GM21528 (cell line): ENCODE measurements around the gene TMEM150A.
"Not testable (repeated sequence)": the region's sequence is repeated elsewhere in the genome, so short reads cannot be mapped to it uniquely, and the experiment has no call there.

ENCODE experiments used
- ATAC-seq: cut with Tn5 transposase; IDR thresholded peaks from one replicate; pipeline ENCODE4 v1.9.1; 2021; ENCODE audit warnings: mild to moderate bottlenecking, moderate library complexity; ENCODE audit not compliant: unreplicated experiment, low FRiP score

Gene TMEM150A

GRCh38 chr2:85595301-85596025 is 7.0 kb downstream of the TMEM150A start, which contains the start of gene RNF181:
TSS of gene RNF181 (plus strand) at chr2:85595745. CDS start at chr2:85595764, 19 bp downstream.
- ATAC-seq, result peak; percentile 97

- no peak for ATAC-seq
Observed at GRCh38 chr2:85594715-85595300, 7.7 kb downstream of the TMEM150A start.

GRCh38 chr2:85593023-85593422 is 9.5 kb downstream of the TMEM150A start:
- no peak for ATAC-seq

GRCh38 chr2:85592299-85592698 is 10.2 kb downstream of the TMEM150A start:
- ATAC-seq, result not testable (repeated sequence)

- ATAC-seq, result no peak
Observed at GRCh38 chr2:85591563-85591962, 10.9 kb downstream of the TMEM150A start.

- no peak for ATAC-seq
Observed at GRCh38 chr2:85590950-85591349, 11.5 kb downstream of the TMEM150A start.

GRCh38 chr2:85589982-85590791 is 12.3 kb downstream of the TMEM150A start:
- ATAC-seq, result no peak

- ATAC-seq, result no peak
Observed at GRCh38 chr2:85589181-85589580, 13.3 kb downstream of the TMEM150A start.

GRCh38 chr2:85588645-85589044 is 13.9 kb downstream of the TMEM150A start:
- no peak for ATAC-seq

- no peak for ATAC-seq
Observed at GRCh38 chr2:85588236-85588635, 14.3 kb downstream of the TMEM150A start.

GRCh38 chr2:85585781-85586105 is 16.8 kb downstream of the TMEM150A start:
- no peak for ATAC-seq

- no peak for ATAC-seq
Observed at GRCh38 chr2:85584857-85585780, 17.4 kb downstream of the TMEM150A start.

- no peak for ATAC-seq
Observed at GRCh38 chr2:85584354-85584856, 18.1 kb downstream of the TMEM150A start, which contains the start of gene VAMP5. TSS of gene VAMP5 (plus strand) at chr2:85584431. CDS start at chr2:85584491, 60 bp downstream.

GRCh38 chr2:85583667-85584353 is 18.7 kb downstream of the TMEM150A start:
- ATAC-seq, result no peak

GRCh38 chr2:85582492-85582891 is 20.0 kb downstream of the TMEM150A start:
- no peak for ATAC-seq

GRCh38 chr2:85580206-85580605 is 22.3 kb downstream of the TMEM150A start:
- ATAC-seq, result no peak

GRCh38 chr2:85579266-85579935 is 23.1 kb downstream of the TMEM150A start:
- ATAC-seq, result no peak

GRCh38 chr2:85578243-85579180 is 24.0 kb downstream of the TMEM150A start:
- no peak for ATAC-seq
